ENCODE results near the gene HMG20B. TPM values are rescaled to one million over a fixed set of nuclear protein-coding genes. Genes with fewer than 3 reads are reported as not detected.
A peak's percentile ranks its signal among the peaks of the same experiment; 100 is the strongest.

HMG20B gene
- total RNA-seq, 1 donor from 2014 or later: 94.9 TPM

DNA sequence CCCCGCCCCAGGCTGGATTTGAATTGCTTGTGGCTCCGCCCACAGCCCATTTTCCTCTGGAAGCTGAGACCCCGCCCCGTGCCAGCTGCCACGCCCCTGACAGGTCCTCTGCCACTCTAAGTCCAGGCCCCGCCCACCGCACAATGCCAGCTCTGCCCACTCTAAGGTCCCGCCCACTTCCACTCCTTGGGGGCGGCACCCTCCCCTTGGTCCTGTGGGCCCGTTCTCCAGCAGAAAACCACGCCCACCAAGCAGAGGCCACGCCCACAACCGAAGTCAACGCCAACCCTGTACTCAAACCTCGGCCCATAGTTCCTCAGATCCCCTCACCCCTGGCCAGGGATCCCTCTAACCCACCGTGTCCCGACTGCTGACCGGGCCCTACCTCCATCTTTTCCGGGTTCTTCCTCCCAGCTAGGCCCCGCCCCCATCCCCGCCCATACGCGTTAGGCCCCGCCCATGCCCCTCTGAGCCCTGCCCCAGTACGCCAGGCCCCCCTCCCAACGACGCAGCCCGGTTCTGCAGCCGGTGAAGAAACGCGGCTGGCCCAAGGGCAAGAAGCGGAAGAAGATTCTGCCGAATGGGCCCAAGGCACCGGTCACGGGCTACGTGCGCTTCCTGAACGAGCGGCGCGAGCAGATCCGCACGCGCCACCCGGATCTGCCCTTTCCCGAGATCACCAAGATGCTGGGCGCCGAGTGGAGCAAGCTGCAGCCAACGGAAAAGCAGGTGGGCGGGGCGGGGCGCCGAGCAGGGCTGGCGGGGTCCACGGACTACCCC is 1.3 kb downstream of the HMG20B start:
- Mint-ChIP-seq H3K27me3 (ENCODE audit: low read depth) (peaks cover 26% of the 10 kb centered on the region), H3K9me3 (no peaks in the 10 kb centered on the region), H3K4me3 (peak overlapping the region; percentile 74), H3K4me1 (peaks cover 19% of the 10 kb centered on the region), H3K27ac (no peak overlapping the region), H3K36me3 (peaks cover 11% of the 10 kb centered on the region)
- DNase-seq (ENCODE audit: low spot score in 2 of 2, unreplicated experiment in 2 of 2): peak; percentile 77 to 81
- TF ChIP-seq, protein P1, sequence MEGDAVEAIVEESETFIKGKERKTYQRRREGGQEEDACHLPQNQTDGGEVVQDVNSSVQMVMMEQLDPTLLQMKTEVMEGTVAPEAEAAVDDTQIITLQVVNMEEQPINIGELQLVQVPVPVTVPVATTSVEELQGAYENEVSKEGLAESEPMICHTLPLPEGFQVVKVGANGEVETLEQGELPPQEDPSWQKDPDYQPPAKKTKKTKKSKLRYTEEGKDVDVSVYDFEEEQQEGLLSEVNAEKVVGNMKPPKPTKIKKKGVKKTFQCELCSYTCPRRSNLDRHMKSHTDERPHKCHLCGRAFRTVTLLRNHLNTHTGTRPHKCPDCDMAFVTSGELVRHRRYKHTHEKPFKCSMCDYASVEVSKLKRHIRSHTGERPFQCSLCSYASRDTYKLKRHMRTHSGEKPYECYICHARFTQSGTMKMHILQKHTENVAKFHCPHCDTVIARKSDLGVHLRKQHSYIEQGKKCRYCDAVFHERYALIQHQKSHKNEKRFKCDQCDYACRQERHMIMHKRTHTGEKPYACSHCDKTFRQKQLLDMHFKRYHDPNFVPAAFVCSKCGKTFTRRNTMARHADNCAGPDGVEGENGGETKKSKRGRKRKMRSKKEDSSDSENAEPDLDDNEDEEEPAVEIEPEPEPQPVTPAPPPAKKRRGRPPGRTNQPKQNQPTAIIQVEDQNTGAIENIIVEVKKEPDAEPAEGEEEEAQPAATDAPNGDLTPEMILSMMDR (IDR thresholded peaks at IDR 0.05; ENCODE audit: unreplicated experiment): no peak

DNA sequence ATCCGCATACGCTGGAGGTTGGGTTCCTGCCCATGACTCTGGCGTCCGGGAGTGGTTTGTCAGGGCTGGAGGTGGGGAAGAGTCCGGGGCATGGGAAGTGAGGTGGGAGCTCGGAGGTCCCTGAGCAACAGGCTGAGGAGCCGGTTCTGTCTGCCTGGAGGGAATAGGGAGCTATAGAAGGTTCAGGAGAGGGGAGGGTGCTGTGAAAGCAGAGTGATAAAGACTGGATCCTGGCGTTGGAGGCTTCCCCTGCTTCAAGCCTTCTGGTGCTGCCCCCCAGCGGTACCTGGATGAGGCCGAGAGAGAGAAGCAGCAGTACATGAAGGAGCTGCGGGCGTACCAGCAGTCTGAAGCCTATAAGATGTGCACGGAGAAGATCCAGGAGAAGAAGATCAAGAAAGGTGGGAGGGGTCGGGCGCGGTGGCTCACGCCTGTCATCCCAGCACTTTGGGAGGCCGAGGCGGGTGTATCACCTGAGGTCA is 2.6 kb downstream of the HMG20B start:
- Mint-ChIP-seq H3K27me3 (ENCODE audit: low read depth) (peaks cover 34% of the 10 kb centered on the region), H3K4me3 (peak overlapping the region; percentile 55), H3K27ac (no peak overlapping the region), H3K4me1 (peaks cover 19% of the 10 kb centered on the region), H3K36me3 (peaks cover 11% of the 10 kb centered on the region), H3K9me3 (no peaks in the 10 kb centered on the region)
- DNase-seq (ENCODE audit: low spot score in 2 of 2, unreplicated experiment in 2 of 2): no peak
- TF ChIP-seq, protein P1 (IDR thresholded peaks at IDR 0.05; ENCODE audit: unreplicated experiment): no peak

DNA sequence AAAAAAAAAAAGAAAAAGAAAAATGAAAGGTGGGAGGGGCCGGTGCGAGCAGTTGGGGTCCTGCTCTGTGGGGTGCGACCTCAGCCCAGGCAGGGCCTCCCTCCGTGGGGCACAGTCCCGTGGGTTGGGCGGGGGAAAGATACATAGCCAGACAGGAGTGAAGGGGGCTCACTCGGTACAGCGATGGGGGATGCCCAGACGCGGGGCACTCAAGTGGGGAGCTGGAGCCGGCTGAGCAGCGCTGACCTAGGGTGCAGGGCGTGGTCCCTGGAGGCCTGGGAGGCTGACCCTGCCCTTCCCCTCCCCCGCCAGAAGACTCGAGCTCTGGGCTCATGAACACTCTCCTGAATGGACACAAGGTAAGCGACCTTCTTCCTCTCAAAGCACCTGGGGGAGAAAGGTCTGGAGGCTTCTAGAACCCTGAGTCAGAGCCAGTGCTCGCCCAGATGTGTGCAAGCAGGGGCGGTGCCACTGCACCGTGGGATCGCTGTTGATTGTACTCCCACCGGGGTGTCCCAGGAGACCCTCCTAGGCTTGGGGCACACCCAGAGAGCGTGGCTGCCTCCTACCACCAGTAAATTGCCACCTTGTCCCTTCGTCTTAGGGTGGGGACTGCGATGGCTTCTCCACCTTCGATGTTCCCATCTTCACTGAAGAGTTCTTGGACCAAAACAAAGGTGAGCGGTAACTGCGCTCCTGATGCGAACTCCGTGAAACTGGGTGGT is 3.4 kb downstream of the HMG20B start:
- Mint-ChIP-seq H3K27ac (no peak overlapping the region), H3K4me3 (peak overlapping the region; percentile 58), H3K4me1 (peaks cover 19% of the 10 kb centered on the region), H3K36me3 (peaks cover 11% of the 10 kb centered on the region), H3K9me3 (no peaks in the 10 kb centered on the region), H3K27me3 (ENCODE audit: low read depth) (peaks cover 34% of the 10 kb centered on the region)
- TF ChIP-seq, protein P1 (IDR thresholded peaks at IDR 0.05; ENCODE audit: unreplicated experiment): no peak
- DNase-seq (ENCODE audit: low spot score in 2 of 2, unreplicated experiment in 2 of 2): no peak

DNA sequence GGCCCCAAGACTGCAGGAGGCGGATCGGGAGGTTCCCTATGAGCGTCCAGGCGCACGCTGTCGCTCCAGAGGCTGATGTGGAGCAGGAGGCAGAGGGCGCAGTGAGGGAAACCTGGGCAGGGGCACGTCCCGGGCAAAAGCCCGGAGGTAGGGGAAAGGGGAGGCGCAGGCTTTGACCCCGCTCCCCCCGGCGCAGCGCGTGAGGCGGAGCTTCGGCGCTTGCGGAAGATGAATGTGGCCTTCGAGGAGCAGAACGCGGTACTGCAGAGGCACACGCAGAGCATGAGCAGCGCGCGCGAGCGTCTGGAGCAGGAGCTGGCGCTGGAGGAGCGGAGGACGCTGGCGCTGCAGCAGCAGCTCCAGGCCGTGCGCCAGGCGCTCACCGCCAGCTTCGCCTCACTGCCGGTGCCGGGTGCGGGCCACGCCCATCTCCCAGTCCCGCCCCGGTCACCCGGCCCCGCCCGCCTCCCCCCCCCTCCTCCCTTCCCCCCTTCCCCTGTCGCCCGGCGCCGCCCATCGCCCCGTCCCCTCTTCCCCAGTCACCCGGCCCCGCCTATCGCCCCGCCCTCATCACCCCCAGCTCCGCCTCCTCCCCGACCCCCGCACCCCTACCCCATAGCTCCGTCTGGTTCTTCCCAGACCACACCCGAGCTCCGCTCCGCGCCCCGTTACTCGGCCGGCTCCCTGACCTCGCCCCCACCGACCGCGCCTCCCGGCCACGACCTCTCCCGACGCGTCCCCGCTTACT is 4.1 kb downstream of the HMG20B start:
- peaks cover 34% of the 10 kb centered on the region for H3K27me3 Mint-ChIP-seq (ENCODE audit: low read depth)
- peak; percentile 60 to 63 for DNase-seq (ENCODE audit: low spot score in 2 of 2, unreplicated experiment in 2 of 2)
- H3K27ac Mint-ChIP-seq: no peak overlapping the region
- peaks cover 16% of the 10 kb centered on the region for H3K4me1 Mint-ChIP-seq
- no peaks in the 10 kb centered on the region for H3K9me3 Mint-ChIP-seq
- TF ChIP-seq, protein P1 (IDR thresholded peaks at IDR 0.05; ENCODE audit: unreplicated experiment): no peak
- H3K36me3 Mint-ChIP-seq: peaks cover 11% of the 10 kb centered on the region
- H3K4me3 Mint-ChIP-seq: peak overlapping the region; percentile 58

DNA sequence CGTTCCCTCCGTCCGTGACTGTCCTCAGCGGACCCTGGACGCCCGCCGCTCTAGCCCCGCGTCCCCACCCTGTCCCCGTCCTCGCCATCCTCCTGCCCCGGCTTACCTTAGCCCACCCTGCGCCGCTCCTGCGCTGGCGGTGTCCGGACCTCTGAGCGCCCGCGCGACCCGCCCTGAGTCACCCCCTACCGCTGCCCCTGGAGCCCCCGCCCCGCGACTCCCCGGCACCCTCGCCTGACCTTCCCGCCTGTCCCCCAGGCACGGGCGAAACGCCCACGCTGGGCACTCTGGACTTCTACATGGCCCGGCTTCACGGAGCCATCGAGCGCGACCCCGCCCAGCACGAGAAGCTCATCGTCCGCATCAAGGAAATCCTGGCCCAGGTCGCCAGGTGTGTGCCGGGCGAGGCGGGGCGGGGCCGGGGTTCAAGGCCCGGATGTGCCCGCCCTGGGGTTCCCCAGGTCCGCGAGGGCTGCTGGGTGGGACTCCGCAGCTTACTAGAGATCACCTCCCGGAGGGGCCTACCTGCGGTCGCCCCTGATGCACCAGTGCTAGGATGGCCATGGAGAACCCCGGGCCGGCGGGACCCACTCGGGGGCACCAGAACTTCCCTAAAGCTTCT is 5.1 kb downstream of the HMG20B start:
- TF ChIP-seq, protein P1 (IDR thresholded peaks at IDR 0.05; ENCODE audit: unreplicated experiment): no peak
- H3K27ac Mint-ChIP-seq: no peak overlapping the region
- H3K4me3 Mint-ChIP-seq: no peak overlapping the region
- DNase-seq (ENCODE audit: low spot score in 2 of 2, unreplicated experiment in 2 of 2): no peak
- no peaks in the 10 kb centered on the region for H3K9me3 Mint-ChIP-seq
- H3K36me3 Mint-ChIP-seq: peaks cover 11% of the 10 kb centered on the region
- H3K4me1 Mint-ChIP-seq: peaks cover 16% of the 10 kb centered on the region
- H3K27me3 Mint-ChIP-seq (ENCODE audit: low read depth): peaks cover 39% of the 10 kb centered on the region
